Stimulated activated CD4-positive, alpha-beta T cell treated with anti-CD3 and anti-CD28 coated beads, Interleukin-12 subunit alpha, Interleukin-12 subunit beta, amount 100 ng/mL, for 24 hours (primary cell): ENCODE results near the gene DMAC2L.
"Not testable (repeated sequence)": the region's sequence is repeated elsewhere in the genome, so short reads cannot be mapped to it uniquely, and the experiment has no call there.

Source experiments
- DNase-seq, 2 experiments: peaks; one replicate each; pipeline ENCODE4 v3.0.0-alpha.2; 2020; ENCODE audit warnings: low read depth in 2 of 2

Gene DMAC2L

GRCh38 chr14:50311972-50312733 lies at the start of gene DMAC2L, which contains the start of gene L2HGDH:
DMAC2L (plus strand) TSS chr14:50312324; CDS start chr14:50321488, 9,164 bp downstream.
L2HGDH (minus strand) TSS chr14:50312229; CDS start chr14:50312150, 79 bp downstream.
- peak; percentile 74 to 86 for DNase-seq

GRCh38 chr14:50262865-50263264 lies 49.3 kb upstream of the DMAC2L start:
- no peak for DNase-seq

- DNase-seq = no peak
These were observed 48.8 kb upstream of the DMAC2L start for GRCh38 chr14:50263321-50263720.

GRCh38 chr14:50265029-50265428 lies 47.1 kb upstream of the DMAC2L start:
- DNase-seq = no peak

- DNase-seq = no peak
These were observed 41.2 kb upstream of the DMAC2L start for GRCh38 chr14:50270932-50271331.

GRCh38 chr14:50272498-50272897 lies 39.6 kb upstream of the DMAC2L start:
- DNase-seq = no peak

GRCh38 chr14:50285861-50286260 lies 26.3 kb upstream of the DMAC2L start:
- no peak for DNase-seq

- DNase-seq = no peak
These were observed 24.0 kb upstream of the DMAC2L start for GRCh38 chr14:50288146-50288545.

GRCh38 chr14:50290306-50290705 lies 21.8 kb upstream of the DMAC2L start:
- no peak for DNase-seq

- no peak for DNase-seq
These were observed 12.5 kb upstream of the DMAC2L start for GRCh38 chr14:50299585-50299984.

GRCh38 chr14:50301914-50302313 lies 10.2 kb upstream of the DMAC2L start:
- no peak for DNase-seq

- DNase-seq = no peak
These were observed 8.2 kb upstream of the DMAC2L start for GRCh38 chr14:50303744-50304471.

GRCh38 chr14:50308363-50308915 lies 3.7 kb upstream of the DMAC2L start:
- DNase-seq = no peak

GRCh38 chr14:50310445-50310844 lies 1.7 kb upstream of the DMAC2L start:
- DNase-seq = no peak

- DNase-seq = no peak
These were observed 670 bp upstream of the DMAC2L start for GRCh38 chr14:50311337-50311971.

- DNase-seq = no peak
These were observed 570 bp downstream of the DMAC2L start for GRCh38 chr14:50312734-50313054.

- not testable (repeated sequence) for DNase-seq
These were observed 2.0 kb downstream of the DMAC2L start for GRCh38 chr14:50314098-50314497.

- no peak for DNase-seq
These were observed 6.0 kb downstream of the DMAC2L start for GRCh38 chr14:50318031-50318626.

GRCh38 chr14:50319293-50319692 lies 7.2 kb downstream of the DMAC2L start:
- DNase-seq = no peak

GRCh38 chr14:50319721-50320120 lies 7.6 kb downstream of the DMAC2L start:
- DNase-seq = no peak

- DNase-seq = no peak
These were observed 8.2 kb downstream of the DMAC2L start for GRCh38 chr14:50320283-50320682.
